Heart right ventricle (tissue), 16 donors: ENCODE results near the gene ADGRL3. TPM values are rescaled to one million over a fixed set of nuclear protein-coding genes. Genes with fewer than 3 reads are reported as not detected.

Experiments
- ATAC-seq, 8 donors: fragments of 200-7000 bp; cut with Tn5 transposase; one replicate each; pipeline ENCODE4 v1.9.1; 2020; ENCODE audit warnings: mild to moderate bottlenecking in 8 of 8, moderate library complexity in 8 of 8, moderate number of reproducible peaks in 1 of 8
- DNase-seq, 2 donors: peaks; one replicate each; pipeline ENCODE4 v3.0.0-alpha.2; 2020
- H3K27ac ChIP-seq, 10 donors: fragments of 200-600 bp; sonication (generic) in 2 of 10; one replicate each; pipeline versions ENCODE4 v1.5.0 to v1.8.0; 2020 to 2022; ENCODE audit warnings: mild to moderate bottlenecking in 3 of 10
- H3K27me3 ChIP-seq, 7 donors: fragments of 200-600 bp; one replicate each; pipeline ENCODE4 v1.8.0; 2021 to 2022; ENCODE audit warnings: mild to moderate bottlenecking in 2 of 7
- H3K36me3 ChIP-seq, 9 donors: fragments of 200-600 bp; sonication (generic) in 1 of 9; one replicate each; pipeline versions ENCODE4 v1.5.0 to v1.8.0; 2020 to 2022; ENCODE audit warnings: mild to moderate bottlenecking in 2 of 9
- H3K4me1 ChIP-seq, 9 donors: fragments of 200-600 bp; sonication (generic) in 1 of 9; one replicate each; pipeline versions ENCODE4 v1.5.0 to v1.8.0; 2020 to 2022; ENCODE audit warnings: mild to moderate bottlenecking in 4 of 9
- H3K4me3 ChIP-seq, 10 donors: fragments of 200-600 bp; sonication (generic) in 2 of 10; one replicate each; pipeline versions ENCODE4 v1.5.0 to v1.8.0; 2020 to 2022; ENCODE audit warnings: mild to moderate bottlenecking in 7 of 10, moderate library complexity in 2 of 10
- H3K9me3 ChIP-seq, 11 donors: fragments of 200-600 bp in 10 of 11; sonication (generic) in 2 of 11; one replicate each; pipeline versions ENCODE4 v1.5.0 to v1.8.0; 2013 to 2022; ENCODE audit warnings: mild to moderate bottlenecking in 2 of 11, control low read depth in 1 of 11, moderate library complexity in 1 of 11
- CTCF ChIP-seq, 9 donors: fragments of 200-600 bp; sonication (generic) in 2 of 9; IDR thresholded peaks; one replicate each; pipeline versions ENCODE4 v1.5.0 to v1.8.0; 2021 to 2022; ENCODE audit warnings: antibody characterized with exemption in 9 of 9, mild to moderate bottlenecking in 5 of 9, moderate library complexity in 1 of 9
- WGBS, 2 donors: extraction: QIAGEN DNeasy Blood & Tissue Kit; methylation state at CpG; one replicate each; pipeline ENCODE4 v1.1.7; 2013; ENCODE audit warnings: inconsistent platforms in 1 of 2; 5-methylcytosine and 5-hydroxymethylcytosine counted together
- intact Hi-C, 10 donors: fragments of 100-400 bp; cut with DNase I; formaldehyde crosslinking; loops; one replicate each; pipeline versions ENCODE4 v1.11.1 to v1.14.2; 2022
- polyA plus RNA-seq, 2 donors: library from polyadenylated mRNA; stranded (reverse); fragments of 200-250 nt; gene quantifications; one replicate each; pipeline ENCODE4 v1.2.3, GENCODE V29; 2013
- total RNA-seq, 10 donors: library from RNA; stranded (reverse); fragmentation: NEBNext Ultra II Directional in 3 of 10; extraction: Animal tissue kit (Norgen Biotek cat#: 25700) in 3 of 10; gene quantifications; one replicate each; pipeline versions ENCODE4 v1.2.1 to v1.2.4, GENCODE V29; 2021 to 2023
- donor health status: Arrhythmogenic right ventricular cardiomyopathy.
- donor health status: ischemic (EF 13 %, LVEDD 7.1; RV severe dilation, severe dysfunction).
- donor health status: healthy with polysubstance abuse.
- donor health status: DM: no; HTN: yes; CAD: no.
- donor health status: DM: no; HTN: no; CAD: no.
- donor health status: ischemic (EF 25% LVEDD 6.9; RV normal size, moderate dysfunction).
- donor health status: ischemic (EF 25% LVEDD 5.7; RV mildly dilated, moderate dysfunction).
- donor health status: healthy.
- donor health status: DM: yes; HTN: yes; CAD: no.
- donor health status: Ischemic cardiomyopathy.
- donor health status: ischemic (EF 35%, LVEDD 5.7; RV mildly dilated, moderate dysfunction).
- donor health status: nonischemic (EF 11% LVEDD 7.7; RV severe dilation, severe dysfunction).
- donor health status: DM: yes; HTN: yes; CAD: no.
- donor health status: PGD.
- donor health status: ischemic (EF 29% LVEDD 5.4; RV normal size, mild dysfunction).
- donor health status: nonischemic (EF 23%, LVEDD 6.1; RV moderate dilation, normal function).

The ADGRL3 gene
- total and polyA plus RNA-seq, 12 donors, result 0.36 to 20.9 (median 4.6) TPM

- ATAC-seq (no peak), DNase-seq (no peak)
- H3K27me3 ChIP-seq, result no peaks in the 10 kb centered on the region
- no peak for TF ChIP-seq CTCF (IDR thresholded peaks at IDR 0.05)
- no peaks in the 10 kb centered on the region for H3K9me3 ChIP-seq
- no peak overlapping the region for H3K27ac ChIP-seq
- WGBS, 2 donors, result 64 to 67% methylated on average over 1 of the region's 1 CpG
- peaks cover 0 to 3% (median 0%) of the 10 kb centered on the region in 9 donors for H3K4me1 ChIP-seq
- no peak overlapping the region for H3K4me3 ChIP-seq
- no peaks in the 10 kb centered on the region for H3K36me3 ChIP-seq
- intact Hi-C loops, result no loop called here
These were observed 261.8 kb downstream of the ADGRL3 start for GRCh38 chr4:61461956-61462355.

DNA sequence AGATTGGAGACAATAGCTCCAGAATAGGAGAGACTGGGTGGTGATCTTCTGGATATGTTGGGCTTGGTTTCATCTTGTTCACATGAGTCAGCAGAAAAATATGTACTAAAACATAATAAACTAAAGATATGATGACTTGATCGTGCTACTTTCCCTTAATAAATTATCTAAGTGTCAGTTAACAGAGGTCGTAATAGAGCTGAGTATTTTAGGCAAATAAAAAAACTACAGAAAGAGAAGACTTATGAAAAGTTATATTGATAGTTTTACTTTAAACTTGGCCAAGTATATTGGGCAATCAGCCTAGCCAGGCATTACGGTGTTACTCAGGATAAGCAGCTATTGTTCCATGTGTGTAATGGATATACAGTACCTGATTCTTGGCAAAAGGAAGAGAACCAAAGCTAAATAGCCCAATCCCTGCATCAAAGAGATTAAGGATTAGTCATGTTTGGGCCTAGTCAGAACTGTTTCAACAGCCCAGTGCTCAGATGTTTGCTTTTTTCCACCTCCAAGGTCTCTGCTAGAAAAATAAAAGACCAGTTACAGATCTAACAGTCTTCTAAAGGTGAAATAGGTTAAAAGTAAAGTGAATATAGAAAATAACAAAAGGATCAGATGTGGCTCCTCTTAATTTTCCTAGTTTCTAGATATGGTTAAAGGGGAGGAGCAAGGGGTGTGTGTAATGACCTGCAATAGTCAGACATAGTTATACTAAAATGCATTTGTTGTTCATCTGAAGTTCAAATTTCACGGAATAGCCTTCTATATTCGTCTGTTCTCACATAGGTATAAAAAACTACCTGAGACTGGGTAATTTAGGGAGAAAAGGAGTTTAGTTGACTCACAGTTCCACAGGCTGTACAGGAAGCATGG lies 262.6 kb downstream of the ADGRL3 start:
- no peak for ATAC-seq
- no peak overlapping the region for H3K27ac ChIP-seq
- WGBS, 2 donors, result 59 to 74% methylated on average over 5 of the region's 5 CpGs

GRCh38 chr4:61468024-61468720 lies 268.0 kb downstream of the ADGRL3 start:
- WGBS, 2 donors, result 77 to 83% methylated on average over 6 of the region's 6 CpGs

More for the DNA sequence above, 262.6 kb downstream of the ADGRL3 start:
- TF ChIP-seq CTCF (IDR thresholded peaks at IDR 0.05), result no peak
- Histone ChIP-seq H3K4me3 (no peak overlapping the region), H3K9me3 (no peaks in the 10 kb centered on the region), H3K27me3 (no peaks in the 10 kb centered on the region), H3K4me1 (peaks cover 0 to 3% (median 0%) of the 10 kb centered on the region in 9 donors), H3K36me3 (no peaks in the 10 kb centered on the region)
- intact Hi-C loops, result no loop called here
- DNase-seq, result no peak

More at GRCh38 chr4:61468024-61468720, 268.0 kb downstream of the ADGRL3 start:
- no peaks in the 10 kb centered on the region for H3K9me3 ChIP-seq
- H3K27ac ChIP-seq, result no peak overlapping the region
- H3K4me3 ChIP-seq, result no peak overlapping the region
- DNase-seq (no peak), ATAC-seq (no peak)
- H3K4me1 ChIP-seq, result no peaks in the 10 kb centered on the region
- intact Hi-C loops, result no loop called here
- TF ChIP-seq CTCF (IDR thresholded peaks at IDR 0.05), result no peak
- H3K27me3 ChIP-seq, result no peaks in the 10 kb centered on the region
- no peaks in the 10 kb centered on the region for H3K36me3 ChIP-seq
